Adipocyte (in vitro differentiated cells): ENCODE data around the gene DLGAP5.

Experiments
- DNase-seq: peaks from one replicate; pipeline ENCODE4 v3.0.0-alpha.2; 2015; ENCODE audit warnings: low read depth
- H3K27me3 ChIP-seq: replicated peaks from 2 replicates; pipeline ENCODE4 v1.7.0; 2013; ENCODE audit warnings: mild to moderate bottlenecking, low read length, moderate library complexity; ENCODE audit not compliant: control insufficient read depth, insufficient read depth
- H3K36me3 ChIP-seq: 2 replicates; pipeline ENCODE4 v1.7.0; 2013; ENCODE audit warnings: low read length, mild to moderate bottlenecking, moderate library complexity; ENCODE audit not compliant: control insufficient read depth, insufficient read depth, severe bottlenecking
- H3K4me1 ChIP-seq: 2 replicates; pipeline ENCODE4 v1.7.0; 2013; ENCODE audit warnings: mild to moderate bottlenecking, low read length, moderate library complexity; ENCODE audit not compliant: control insufficient read depth, insufficient read depth
- H3K4me3 ChIP-seq: 2 replicates; pipeline ENCODE4 v1.7.0; 2013; ENCODE audit warnings: mild to moderate bottlenecking, low read length, moderate library complexity
- H3K9ac ChIP-seq: 2 replicates; pipeline ENCODE4 v1.7.0; 2013; ENCODE audit warnings: mild to moderate bottlenecking, low read length, moderate library complexity
- H3K9me3 ChIP-seq: 2 replicates; pipeline ENCODE4 v1.7.0; 2013; ENCODE audit warnings: mild to moderate bottlenecking, low read length, moderate library complexity; ENCODE audit not compliant: control insufficient read depth

DLGAP5 gene

GRCh38 chr14:55180006-55180405, 11.4 kb downstream of the DLGAP5 start:
- DNase-seq: no peak
- H3K36me3 ChIP-seq: no peaks in the 10 kb centered on the region
- H3K4me1 ChIP-seq: no peaks in the 10 kb centered on the region
- H3K27me3 ChIP-seq: no peaks in the 10 kb centered on the region
- no peak overlapping the region for H3K4me3 ChIP-seq
- H3K9ac ChIP-seq: no peak overlapping the region
- no peaks in the 10 kb centered on the region for H3K9me3 ChIP-seq

- peak; percentile 40 for DNase-seq
- Histone ChIP-seq H3K36me3 (no peaks in the 10 kb centered on the region), H3K4me3 (no peak overlapping the region), H3K9me3 (no peaks in the 10 kb centered on the region), H3K4me1 (no peaks in the 10 kb centered on the region), H3K27me3 (no peaks in the 10 kb centered on the region), H3K9ac (no peak overlapping the region)
These were observed 20.9 kb downstream of the DLGAP5 start for GRCh38 chr14:55170526-55170925.

DNA sequence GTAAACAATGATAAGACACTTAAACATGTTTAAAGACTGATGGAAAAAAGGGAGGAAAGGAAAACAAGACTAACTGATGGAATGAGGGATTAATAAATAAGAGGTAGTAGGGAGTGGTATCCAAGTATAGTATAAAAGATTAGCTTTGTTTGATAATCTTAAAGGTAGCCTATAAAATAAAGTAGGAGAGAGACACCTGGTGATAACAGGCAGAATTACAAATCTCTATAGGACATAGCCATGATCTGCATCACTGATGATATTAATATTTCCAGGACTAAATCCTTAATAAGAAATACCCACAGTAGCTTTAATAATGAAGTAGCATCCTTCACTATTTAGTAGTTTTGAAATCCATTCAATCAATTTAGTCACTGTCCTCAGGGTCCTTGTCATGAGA, 30.4 kb downstream of the DLGAP5 start:
- Histone ChIP-seq H3K27me3 (no peaks in the 10 kb centered on the region), H3K4me1 (no peaks in the 10 kb centered on the region), H3K4me3 (no peak overlapping the region), H3K36me3 (no peaks in the 10 kb centered on the region), H3K9ac (no peak overlapping the region), H3K9me3 (no peaks in the 10 kb centered on the region)
- peak; percentile 77 for DNase-seq

DNA sequence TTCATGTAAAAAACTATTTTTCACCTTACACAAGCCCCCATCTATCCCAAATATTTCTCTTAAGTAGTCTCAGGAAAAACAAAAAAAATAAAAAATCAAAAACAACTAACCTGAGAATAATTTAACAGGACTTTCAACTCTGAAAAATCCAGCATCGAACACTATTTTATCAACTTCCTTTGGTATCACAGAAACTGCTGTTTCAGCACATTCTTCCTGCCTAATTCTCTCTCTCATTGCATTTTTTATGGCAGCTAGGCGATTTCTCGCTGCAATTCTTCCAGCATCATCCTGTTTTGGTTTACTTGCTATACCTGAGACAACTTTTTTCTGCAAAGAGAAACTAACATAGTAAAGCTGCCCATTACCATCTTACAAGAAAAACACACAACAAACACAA, 33.0 kb downstream of the DLGAP5 start:
- Histone ChIP-seq H3K36me3 (no peaks in the 10 kb centered on the region), H3K4me3 (no peak overlapping the region), H3K9ac (no peak overlapping the region), H3K27me3 (no peaks in the 10 kb centered on the region), H3K4me1 (no peaks in the 10 kb centered on the region), H3K9me3 (no peaks in the 10 kb centered on the region)
- DNase-seq: no peak

GRCh38 chr14:55157080-55157479, 34.3 kb downstream of the DLGAP5 start:
- Histone ChIP-seq H3K4me3 (no peak overlapping the region), H3K4me1 (peaks cover 5% of the 10 kb centered on the region), H3K9me3 (no peaks in the 10 kb centered on the region), H3K9ac (no peak overlapping the region), H3K36me3 (no peaks in the 10 kb centered on the region), H3K27me3 (no peaks in the 10 kb centered on the region)
- no peak for DNase-seq

DNA sequence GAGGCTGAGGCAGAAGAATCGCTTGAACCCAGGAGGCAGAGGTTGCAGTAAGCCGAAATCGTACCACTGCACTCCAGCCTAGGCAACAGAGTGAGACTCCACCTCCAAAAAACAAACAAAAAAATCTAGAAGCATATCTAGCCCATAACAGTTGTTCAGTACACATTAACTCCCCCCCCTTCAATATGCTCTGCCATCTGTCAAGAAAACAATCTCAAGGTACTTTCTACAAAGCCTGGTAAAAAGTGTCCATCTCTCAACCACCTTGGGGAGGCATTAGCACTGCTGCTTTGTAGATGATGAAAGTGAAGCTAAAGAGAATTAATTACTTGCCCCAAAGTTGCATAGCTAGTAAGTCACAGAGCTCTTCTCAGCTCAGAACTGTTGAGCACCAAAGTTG, 37.4 kb downstream of the DLGAP5 start:
- H3K9ac ChIP-seq: no peak overlapping the region
- no peak for DNase-seq
- no peaks in the 10 kb centered on the region for H3K36me3 ChIP-seq
- no peaks in the 10 kb centered on the region for H3K27me3 ChIP-seq
- H3K9me3 ChIP-seq: no peaks in the 10 kb centered on the region
- H3K4me3 ChIP-seq: no peak overlapping the region
- H3K4me1 ChIP-seq: peaks cover 13% of the 10 kb centered on the region

- Histone ChIP-seq H3K9me3 (no peaks in the 10 kb centered on the region), H3K9ac (no peak overlapping the region), H3K27me3 (no peaks in the 10 kb centered on the region), H3K36me3 (peaks cover 6% of the 10 kb centered on the region), H3K4me3 (no peak overlapping the region), H3K4me1 (peaks cover 13% of the 10 kb centered on the region)
- peak; percentile 80 for DNase-seq
These were observed 39.2 kb downstream of the DLGAP5 start for GRCh38 chr14:55152052-55152753.

DNA sequence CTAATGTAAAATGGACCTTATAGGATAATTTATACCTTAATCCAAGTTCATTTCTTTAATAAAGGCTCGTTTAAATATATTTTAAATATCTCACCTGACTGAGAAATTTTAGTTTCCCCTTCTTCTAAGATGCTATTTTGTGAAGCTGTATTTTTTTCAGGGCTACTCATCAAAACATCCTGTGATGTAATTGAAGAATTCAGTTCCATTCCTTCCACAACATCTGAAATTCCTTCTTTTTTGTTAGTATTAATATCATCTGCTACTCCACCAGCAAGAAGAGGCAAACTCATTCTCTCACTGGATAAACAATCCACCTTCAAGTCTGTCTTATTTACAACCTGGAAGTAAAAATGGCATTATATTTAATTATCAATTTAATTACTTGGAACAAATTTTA, 39.8 kb downstream of the DLGAP5 start:
- no peaks in the 10 kb centered on the region for H3K27me3 ChIP-seq
- peaks cover 13% of the 10 kb centered on the region for H3K4me1 ChIP-seq
- no peak overlapping the region for H3K9ac ChIP-seq
- peak; percentile 43 for DNase-seq
- H3K4me3 ChIP-seq: no peak overlapping the region
- no peaks in the 10 kb centered on the region for H3K9me3 ChIP-seq
- peaks cover 12% of the 10 kb centered on the region for H3K36me3 ChIP-seq

GRCh38 chr14:55146425-55146824, 45.0 kb downstream of the DLGAP5 start:
- H3K27me3 ChIP-seq: no peaks in the 10 kb centered on the region
- no peak overlapping the region for H3K9ac ChIP-seq
- no peaks in the 10 kb centered on the region for H3K9me3 ChIP-seq
- H3K36me3 ChIP-seq: peaks cover 64% of the 10 kb centered on the region
- no peak for DNase-seq
- peaks cover under 1% of the 10 kb centered on the region for H3K4me1 ChIP-seq
- no peak overlapping the region for H3K4me3 ChIP-seq

DNA sequence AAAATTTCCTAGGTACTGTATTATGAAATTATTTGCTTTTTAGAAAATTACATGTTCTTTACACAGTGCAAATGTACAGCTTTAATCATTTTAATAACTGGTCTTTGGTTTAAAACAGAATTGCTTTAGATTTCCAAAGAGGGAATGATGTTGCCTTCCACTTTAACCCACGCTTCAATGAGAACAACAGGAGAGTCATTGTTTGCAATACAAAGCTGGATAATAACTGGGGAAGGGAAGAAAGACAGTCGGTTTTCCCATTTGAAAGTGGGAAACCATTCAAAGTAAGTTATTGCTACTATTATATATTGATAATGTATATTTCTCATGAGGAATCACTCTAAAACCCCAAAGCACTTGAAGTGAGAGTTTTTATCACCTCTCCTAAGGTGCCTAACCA, 48.9 kb downstream of the DLGAP5 start:
- no peak overlapping the region for H3K4me3 ChIP-seq
- H3K36me3 ChIP-seq: peaks cover 98% of the 10 kb centered on the region
- no peak for DNase-seq
- peaks cover 16% of the 10 kb centered on the region for H3K4me1 ChIP-seq
- H3K27me3 ChIP-seq: no peaks in the 10 kb centered on the region
- H3K9ac ChIP-seq: no peak overlapping the region
- no peaks in the 10 kb centered on the region for H3K9me3 ChIP-seq

- H3K27me3 ChIP-seq: no peaks in the 10 kb centered on the region
- H3K4me3 ChIP-seq: no peak overlapping the region
- no peak for DNase-seq
- H3K9me3 ChIP-seq: no peaks in the 10 kb centered on the region
- no peak overlapping the region for H3K9ac ChIP-seq
- H3K4me1 ChIP-seq: peaks cover 22% of the 10 kb centered on the region
- peaks cover 92% of the 10 kb centered on the region for H3K36me3 ChIP-seq
These were observed 49.6 kb downstream of the DLGAP5 start for GRCh38 chr14:55141825-55142224.
